ENCODE measurements around the gene MICOS13.

The MICOS13 gene

DNA sequence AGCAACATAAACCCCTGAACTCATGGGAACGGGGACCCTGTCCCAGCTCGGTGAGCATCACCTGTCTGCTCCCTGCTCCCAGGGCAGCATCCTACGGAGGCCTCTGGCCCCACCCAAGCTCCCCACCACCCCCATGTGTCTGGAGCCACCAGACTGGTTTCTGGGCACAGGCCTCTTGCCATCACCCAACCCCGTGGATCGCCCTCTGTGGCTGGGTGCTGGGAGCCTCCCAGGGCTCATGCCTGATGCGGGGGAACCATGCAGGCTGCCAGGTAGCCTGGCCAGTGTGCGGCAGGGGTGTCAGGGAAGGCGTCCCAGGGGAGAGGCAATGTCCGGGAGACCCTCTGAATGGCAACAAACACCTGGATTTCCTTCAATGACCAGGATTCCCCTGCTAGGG lies 2.7 kb downstream of the MICOS13 start:
- TF ChIP-seq, protein P1, sequence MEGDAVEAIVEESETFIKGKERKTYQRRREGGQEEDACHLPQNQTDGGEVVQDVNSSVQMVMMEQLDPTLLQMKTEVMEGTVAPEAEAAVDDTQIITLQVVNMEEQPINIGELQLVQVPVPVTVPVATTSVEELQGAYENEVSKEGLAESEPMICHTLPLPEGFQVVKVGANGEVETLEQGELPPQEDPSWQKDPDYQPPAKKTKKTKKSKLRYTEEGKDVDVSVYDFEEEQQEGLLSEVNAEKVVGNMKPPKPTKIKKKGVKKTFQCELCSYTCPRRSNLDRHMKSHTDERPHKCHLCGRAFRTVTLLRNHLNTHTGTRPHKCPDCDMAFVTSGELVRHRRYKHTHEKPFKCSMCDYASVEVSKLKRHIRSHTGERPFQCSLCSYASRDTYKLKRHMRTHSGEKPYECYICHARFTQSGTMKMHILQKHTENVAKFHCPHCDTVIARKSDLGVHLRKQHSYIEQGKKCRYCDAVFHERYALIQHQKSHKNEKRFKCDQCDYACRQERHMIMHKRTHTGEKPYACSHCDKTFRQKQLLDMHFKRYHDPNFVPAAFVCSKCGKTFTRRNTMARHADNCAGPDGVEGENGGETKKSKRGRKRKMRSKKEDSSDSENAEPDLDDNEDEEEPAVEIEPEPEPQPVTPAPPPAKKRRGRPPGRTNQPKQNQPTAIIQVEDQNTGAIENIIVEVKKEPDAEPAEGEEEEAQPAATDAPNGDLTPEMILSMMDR (conservative IDR thresholded peaks at IDR 0.05; ENCODE audit: low read length) = no peak
- no peak overlapping the region for H3K4me3 ChIP-seq (ENCODE audit: low read length)

DNA sequence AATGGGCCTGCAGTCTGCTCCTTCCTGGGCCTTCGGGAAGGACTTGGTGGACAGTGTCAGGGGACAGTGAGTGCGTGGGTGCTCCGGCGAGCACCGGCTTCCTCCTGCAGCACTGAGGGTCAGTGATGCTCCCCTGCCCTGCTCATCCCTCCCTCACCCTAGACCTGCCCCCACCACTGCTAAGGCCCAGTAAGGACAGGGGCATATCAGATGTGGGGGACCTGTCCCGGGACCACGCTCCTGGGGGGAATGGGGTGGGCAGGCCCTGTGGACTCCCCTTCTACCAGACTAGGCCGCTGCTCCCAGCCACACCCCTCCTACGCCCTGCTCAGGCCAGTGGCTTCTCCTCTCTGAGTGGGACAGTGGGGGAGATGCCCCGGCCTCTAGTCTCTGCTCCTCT lies 3.2 kb downstream of the MICOS13 start:
- H3K4me3 ChIP-seq (ENCODE audit: low read length) = no peak overlapping the region
- DNase-seq (ENCODE audit: low read depth) = no peak
- TF ChIP-seq, protein P1 (conservative IDR thresholded peaks at IDR 0.05; ENCODE audit: low read length) = no peak

More for the DNA sequence above, 2.7 kb downstream of the MICOS13 start:
- no peak for DNase-seq (ENCODE audit: low read depth)

- TF ChIP-seq, protein P1 (conservative IDR thresholded peaks at IDR 0.05; ENCODE audit: low read length) = no peak
- H3K4me3 ChIP-seq (ENCODE audit: low read length) = no peak overlapping the region
- DNase-seq (ENCODE audit: low read depth) = no peak
Measured at GRCh38 chr19:5676772-5677105, 3.6 kb downstream of the MICOS13 start.

- H3K4me3 ChIP-seq (ENCODE audit: low read length) = no peak overlapping the region
- DNase-seq (ENCODE audit: low read depth) = no peak
- TF ChIP-seq, protein P1 (conservative IDR thresholded peaks at IDR 0.05; ENCODE audit: low read length) = no peak
Measured at GRCh38 chr19:5676105-5676771, 4.1 kb downstream of the MICOS13 start.

- TF ChIP-seq, protein P1 (conservative IDR thresholded peaks at IDR 0.05; ENCODE audit: low read length) = no peak
- DNase-seq (ENCODE audit: low read depth) = no peak
- no peak overlapping the region for H3K4me3 ChIP-seq (ENCODE audit: low read length)
Measured at GRCh38 chr19:5674714-5675113, 5.6 kb downstream of the MICOS13 start.

GRCh38 chr19:5673752-5674151 lies 6.6 kb downstream of the MICOS13 start:
- TF ChIP-seq, protein P1 (conservative IDR thresholded peaks at IDR 0.05; ENCODE audit: low read length) = no peak
- H3K4me3 ChIP-seq (ENCODE audit: low read length) = no peak overlapping the region
- DNase-seq (ENCODE audit: low read depth) = no peak

GRCh38 chr19:5672708-5673459 lies 7.4 kb downstream of the MICOS13 start:
- H3K4me3 ChIP-seq (ENCODE audit: low read length) = no peak overlapping the region
- TF ChIP-seq, protein P1 (conservative IDR thresholded peaks at IDR 0.05; ENCODE audit: low read length) = no peak
- no peak for DNase-seq (ENCODE audit: low read depth)
